ENCODE data around the gene RBM8A.

Gene RBM8A

DNA sequence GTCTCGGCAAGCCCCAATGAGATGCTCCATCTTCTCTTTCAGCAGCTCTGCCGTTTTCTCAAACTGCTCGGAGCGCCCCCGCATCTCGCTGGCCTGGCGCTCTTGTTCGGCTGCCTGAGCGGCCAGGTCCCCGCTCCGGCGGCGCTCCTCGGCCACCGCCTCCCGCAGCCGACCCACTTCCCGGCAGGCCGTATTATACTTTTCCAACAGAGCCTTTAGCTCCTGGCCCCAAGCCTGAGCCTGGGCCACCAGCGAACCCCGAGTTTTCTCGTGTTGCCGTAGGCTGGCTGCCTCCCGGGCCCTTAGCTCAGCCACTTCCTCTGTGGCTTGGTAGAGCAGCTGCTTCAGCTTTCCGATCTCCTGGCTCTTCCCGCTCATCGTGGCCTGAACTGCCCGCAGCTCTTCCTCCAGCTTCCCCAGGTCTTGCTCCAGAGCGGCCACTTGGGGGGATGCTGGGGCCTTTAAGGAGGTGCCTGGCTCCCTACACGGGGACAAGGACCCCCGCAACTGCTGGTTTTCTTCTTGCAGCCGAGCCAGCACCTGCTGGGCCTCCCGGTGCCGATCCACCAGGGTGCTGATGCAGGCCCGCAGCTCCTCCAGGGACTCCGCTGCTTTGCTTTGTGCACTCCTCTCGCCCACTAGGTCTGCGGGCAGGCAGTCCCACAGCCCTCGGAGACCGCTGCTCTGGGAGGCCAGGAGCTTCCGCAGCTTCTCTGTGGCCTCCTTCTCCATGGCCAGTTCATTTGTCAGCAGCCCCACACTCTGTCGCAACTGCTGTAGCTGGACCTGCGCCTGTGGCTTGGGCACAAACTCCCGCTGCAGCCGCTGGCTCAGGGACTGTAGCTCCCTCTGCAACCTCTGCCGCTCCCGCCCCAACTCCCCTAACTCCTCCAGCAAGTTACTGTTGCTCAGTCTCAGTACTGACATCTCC is 55.0 kb downstream of the RBM8A start:
- no peak for DNase-seq
